HepG2 (cell line): ENCODE results near the gene RAD54L. TPM values are rescaled to one million over a fixed set of nuclear protein-coding genes. Genes with fewer than 3 reads are reported as not detected.

Experiments used
- CREB1 ChIP-seq, 2 experiments: fragments of 450-650 bp in 1 of 2; IDR thresholded peaks; 2 replicates each; pipeline ENCODE4 v1.6.1; 2016 to 2017; ENCODE audit warnings: control low read depth in 1 of 2, mild to moderate bottlenecking in 1 of 2, missing compliant biosample characterization in 1 of 2, missing genetic modification characterization in 1 of 2
- ETV5 ChIP-seq: IDR thresholded peaks from 2 replicates; pipeline ENCODE4 v1.6.1; 2018; ENCODE audit warnings: missing biosample characterization, missing genetic modification reagents, inconsistent platforms, borderline replicate concordance
- HDAC1 ChIP-seq: sonication (generic); formaldehyde crosslinking; IDR thresholded peaks from 2 replicates; pipeline ENCODE4 v1.5.1; 2020; ENCODE audit warnings: mild to moderate bottlenecking, missing genetic modification reagents
- HNRNPL ChIP-seq: fragments of 200-400 bp; formaldehyde crosslinking; IDR thresholded peaks from 2 replicates; pipeline ENCODE4 v1.6.1; 2017; ENCODE audit warnings: mild to moderate bottlenecking, low read depth, low read length
- NR2F2 ChIP-seq: IDR thresholded peaks from 2 replicates; pipeline ENCODE4 v1.6.1; 2012; ENCODE audit warnings: low read depth, inconsistent platforms, borderline replicate concordance
- PRMT3 ChIP-seq: sonication (generic); formaldehyde crosslinking; IDR thresholded peaks from 2 replicates; pipeline ENCODE4 v1.8.1; 2022; ENCODE audit warnings: low read depth, mild to moderate bottlenecking, moderate library complexity, missing genetic modification reagents, borderline replicate concordance
- RBM39 ChIP-seq: fragments of 200-400 bp; formaldehyde crosslinking; IDR thresholded peaks from one replicate; pipeline ENCODE4 v1.6.1; 2018; ENCODE audit warnings: antibody characterized with exemption, mild to moderate bottlenecking, low read depth, low read length; ENCODE audit not compliant: poor library complexity, severe bottlenecking
- RFX1 ChIP-seq: fragments of 450-650 bp; IDR thresholded peaks from 2 replicates; pipeline ENCODE4 v1.6.1; 2017
- SAFB2 ChIP-seq: sonication (generic); formaldehyde crosslinking; IDR thresholded peaks from 2 replicates; pipeline ENCODE4 v1.5.1; 2020; ENCODE audit warnings: missing genetic modification reagents, low read depth, mild to moderate bottlenecking, borderline replicate concordance
- SMAD9 ChIP-seq: sonication (generic); formaldehyde crosslinking; IDR thresholded peaks from 2 replicates; pipeline ENCODE4 v1.5.1; 2020; ENCODE audit warnings: mild to moderate bottlenecking, missing genetic modification reagents
- SYNCRIP ChIP-seq: fragments of 200-400 bp; formaldehyde crosslinking; IDR thresholded peaks from 2 replicates; pipeline ENCODE4 v1.6.1; 2018; ENCODE audit warnings: mild to moderate bottlenecking, low read depth, low read length; ENCODE audit not compliant: insufficient read depth
- WIZ ChIP-seq: sonication (generic); formaldehyde crosslinking; IDR thresholded peaks from 2 replicates; pipeline ENCODE4 v1.5.1; 2020; ENCODE audit warnings: mild to moderate bottlenecking, missing genetic modification reagents
- ZBTB3 ChIP-seq: sonication (generic); formaldehyde crosslinking; IDR thresholded peaks from 2 replicates; pipeline ENCODE4 v1.4.0; 2020; ENCODE audit warnings: low read depth, mild to moderate bottlenecking, moderate library complexity, missing genetic modification reagents, borderline replicate concordance
- ZFP41 ChIP-seq: sonication (generic); formaldehyde crosslinking; IDR thresholded peaks from 2 replicates; pipeline ENCODE4 v1.4.0; 2020; ENCODE audit warnings: mild to moderate bottlenecking, missing genetic modification reagents, borderline replicate concordance
- ZNF30 ChIP-seq: sonication (generic); formaldehyde crosslinking; IDR thresholded peaks from 2 replicates; pipeline ENCODE4 v1.5.0; 2020; ENCODE audit warnings: mild to moderate bottlenecking, missing genetic modification reagents
- ZNF737 ChIP-seq: sonication (generic); formaldehyde crosslinking; IDR thresholded peaks from 2 replicates; pipeline ENCODE4 v1.5.0; 2020; ENCODE audit warnings: missing genetic modification reagents, mild to moderate bottlenecking, borderline replicate concordance
- ZNF773 ChIP-seq: sonication (generic); formaldehyde crosslinking; IDR thresholded peaks from 2 replicates; pipeline ENCODE4 v1.4.0; 2020; ENCODE audit warnings: missing genetic modification reagents, borderline replicate concordance
- ZNF839 ChIP-seq: sonication (generic); formaldehyde crosslinking; IDR thresholded peaks from 2 replicates; pipeline ENCODE4 v1.4.0; 2020; ENCODE audit warnings: missing genetic modification reagents, mild to moderate bottlenecking, borderline replicate concordance
- polyA plus RNA-seq, 8 experiments: library from polyadenylated mRNA; depleted of rRNA in 3 of 8; stranded (reverse) in 7 of 8; unstranded in 1 of 8; fragments of >200 nt; fragmentation: Illumina TruSeq in 4 of 8; extraction: Trizol in 4 of 8; gene quantifications; 2 replicates each; pipeline versions ENCODE4 v1.2.1 to v1.2.3, GENCODE V29; 2011 to 2016; ENCODE audit warnings: low read depth in 4 of 8, missing spikeins in 1 of 8, mixed read lengths in 1 of 8; ENCODE audit not compliant: insufficient read depth in 1 of 8
- total RNA-seq, 5 experiments: library from RNA; depleted of rRNA; stranded (reverse); fragments of >200 nt; fragmentation: Illumina TruSeq; extraction: Trizol; gene quantifications; 2 replicates each; pipeline ENCODE4 v1.2.3, GENCODE V29; 2016; ENCODE audit warnings: low read depth in 1 of 5
- TF ChIP-seq, protein P1 (sequence below): sonication (generic); formaldehyde crosslinking; conservative IDR thresholded peaks from 2 replicates; pipeline ENCODE4 v1.5.0; 2020; ENCODE audit warnings: missing genetic modification reagents
- TF ChIP-seq, protein P2 (sequence below): sonication (generic); IDR thresholded peaks from 2 replicates; pipeline ENCODE4 v1.6.1; 2016; ENCODE audit warnings: low read depth, borderline replicate concordance
- TF ChIP-seq, protein P3 (sequence below): sonication (generic); formaldehyde crosslinking; IDR thresholded peaks from 2 replicates; pipeline ENCODE4 v1.9.0; 2021; ENCODE audit warnings: missing genetic modification reagents, borderline replicate concordance
- TF ChIP-seq, protein P4 (sequence below): sonication (generic); formaldehyde crosslinking; IDR thresholded peaks from 2 replicates; pipeline ENCODE4 v1.4.0; 2020; ENCODE audit warnings: mild to moderate bottlenecking, missing genetic modification reagents

Gene RAD54L
- total and polyA plus RNA-seq, 2 of the 13 experiments (the other 11 are each of a cell fraction or from before 2014, with no cell fraction given): 10.2 to 30.0 TPM

DNA sequence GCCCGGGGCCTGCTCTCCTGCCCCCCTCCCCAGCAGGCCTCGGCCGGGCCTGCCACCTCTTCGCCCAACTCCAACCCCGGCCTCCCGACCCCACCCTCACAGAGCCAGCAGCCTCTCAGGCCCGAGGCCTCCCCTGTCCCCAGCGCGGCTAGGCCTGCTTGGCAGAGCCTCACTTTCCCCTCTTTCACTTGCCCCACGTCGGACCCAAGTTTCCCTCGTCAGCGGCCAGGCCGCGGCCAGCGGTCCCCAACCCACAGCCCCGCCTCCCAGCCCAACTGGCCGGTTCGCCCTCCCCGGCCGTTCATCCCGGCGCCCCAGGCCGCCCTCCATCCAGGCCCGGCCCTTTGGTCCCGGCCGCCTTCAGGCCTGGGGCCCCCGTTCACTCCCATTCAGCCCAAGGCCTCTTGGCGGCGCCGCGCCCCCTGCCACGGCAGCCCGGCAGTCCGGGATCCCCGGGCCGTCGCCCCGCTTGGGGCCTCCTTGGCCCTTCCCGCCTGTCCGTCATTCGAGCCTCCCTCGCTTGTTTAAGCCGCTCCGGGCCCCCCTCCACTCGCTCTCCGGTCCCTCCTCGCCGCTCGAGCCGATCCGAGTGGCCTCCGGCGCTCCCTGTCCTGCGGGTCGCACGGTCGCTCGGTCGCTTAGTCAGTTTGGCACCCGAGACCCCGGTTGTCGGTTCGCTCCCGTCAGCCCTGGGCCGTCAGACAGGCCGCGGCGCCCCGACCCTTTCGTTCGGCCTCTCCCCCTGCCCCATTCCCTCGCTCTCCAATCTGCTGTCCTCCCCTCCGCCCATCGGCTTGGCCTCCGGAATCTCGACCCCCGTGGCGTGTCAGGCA, 54.5 kb downstream of the RAD54L start (continued):
- TF ChIP-seq ZNF30: peak; percentile 49; the same call in 1 of the 2 replicates
- TF ChIP-seq, protein P1, sequence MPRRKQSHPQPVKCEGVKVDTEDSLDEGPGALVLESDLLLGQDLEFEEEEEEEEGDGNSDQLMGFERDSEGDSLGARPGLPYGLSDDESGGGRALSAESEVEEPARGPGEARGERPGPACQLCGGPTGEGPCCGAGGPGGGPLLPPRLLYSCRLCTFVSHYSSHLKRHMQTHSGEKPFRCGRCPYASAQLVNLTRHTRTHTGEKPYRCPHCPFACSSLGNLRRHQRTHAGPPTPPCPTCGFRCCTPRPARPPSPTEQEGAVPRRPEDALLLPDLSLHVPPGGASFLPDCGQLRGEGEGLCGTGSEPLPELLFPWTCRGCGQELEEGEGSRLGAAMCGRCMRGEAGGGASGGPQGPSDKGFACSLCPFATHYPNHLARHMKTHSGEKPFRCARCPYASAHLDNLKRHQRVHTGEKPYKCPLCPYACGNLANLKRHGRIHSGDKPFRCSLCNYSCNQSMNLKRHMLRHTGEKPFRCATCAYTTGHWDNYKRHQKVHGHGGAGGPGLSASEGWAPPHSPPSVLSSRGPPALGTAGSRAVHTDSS (CRISPR knock-in tag): no peak
- TF ChIP-seq PRMT3 (CRISPR knock-in tag): no peak; the same call in 1 of the 2 replicates
- no peak for TF ChIP-seq SAFB2 (CRISPR knock-in tag)
- TF ChIP-seq, protein P2, sequence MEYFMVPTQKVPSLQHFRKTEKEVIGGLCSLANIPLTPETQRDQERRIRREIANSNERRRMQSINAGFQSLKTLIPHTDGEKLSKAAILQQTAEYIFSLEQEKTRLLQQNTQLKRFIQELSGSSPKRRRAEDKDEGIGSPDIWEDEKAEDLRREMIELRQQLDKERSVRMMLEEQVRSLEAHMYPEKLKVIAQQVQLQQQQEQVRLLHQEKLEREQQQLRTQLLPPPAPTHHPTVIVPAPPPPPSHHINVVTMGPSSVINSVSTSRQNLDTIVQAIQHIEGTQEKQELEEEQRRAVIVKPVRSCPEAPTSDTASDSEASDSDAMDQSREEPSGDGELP: no peak
- no peak; the same call in 1 of the 2 replicates for TF ChIP-seq ZFP41 (CRISPR knock-in tag)
- no peak for TF ChIP-seq SYNCRIP
- TF ChIP-seq ZNF773: no peak
- peak; percentile 49 for TF ChIP-seq HDAC1 (CRISPR knock-in tag)
- no peak for TF ChIP-seq RFX1
- peak; percentile 63 for TF ChIP-seq ZBTB3 (CRISPR knock-in tag)
- peak; percentile 10 for TF ChIP-seq RBM39
- peak; percentile 13; the same call in 1 of the 2 replicates for TF ChIP-seq NR2F2
- TF ChIP-seq SMAD9: no peak
- TF ChIP-seq ZNF737 (CRISPR knock-in tag): no peak
- TF ChIP-seq, protein P3, sequence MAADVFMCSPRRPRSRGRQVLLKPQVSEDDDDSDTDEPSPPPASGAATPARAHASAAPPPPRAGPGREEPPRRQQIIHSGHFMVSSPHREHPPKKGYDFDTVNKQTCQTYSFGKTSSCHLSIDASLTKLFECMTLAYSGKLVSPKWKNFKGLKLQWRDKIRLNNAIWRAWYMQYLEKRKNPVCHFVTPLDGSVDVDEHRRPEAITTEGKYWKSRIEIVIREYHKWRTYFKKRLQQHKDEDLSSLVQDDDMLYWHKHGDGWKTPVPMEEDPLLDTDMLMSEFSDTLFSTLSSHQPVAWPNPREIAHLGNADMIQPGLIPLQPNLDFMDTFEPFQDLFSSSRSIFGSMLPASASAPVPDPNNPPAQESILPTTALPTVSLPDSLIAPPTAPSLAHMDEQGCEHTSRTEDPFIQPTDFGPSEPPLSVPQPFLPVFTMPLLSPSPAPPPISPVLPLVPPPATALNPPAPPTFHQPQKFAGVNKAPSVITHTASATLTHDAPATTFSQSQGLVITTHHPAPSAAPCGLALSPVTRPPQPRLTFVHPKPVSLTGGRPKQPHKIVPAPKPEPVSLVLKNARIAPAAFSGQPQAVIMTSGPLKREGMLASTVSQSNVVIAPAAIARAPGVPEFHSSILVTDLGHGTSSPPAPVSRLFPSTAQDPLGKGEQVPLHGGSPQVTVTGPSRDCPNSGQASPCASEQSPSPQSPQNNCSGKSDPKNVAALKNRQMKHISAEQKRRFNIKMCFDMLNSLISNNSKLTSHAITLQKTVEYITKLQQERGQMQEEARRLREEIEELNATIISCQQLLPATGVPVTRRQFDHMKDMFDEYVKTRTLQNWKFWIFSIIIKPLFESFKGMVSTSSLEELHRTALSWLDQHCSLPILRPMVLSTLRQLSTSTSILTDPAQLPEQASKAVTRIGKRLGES (CRISPR knock-in tag): no peak
- TF ChIP-seq ETV5 (CRISPR knock-in tag): no peak
- TF ChIP-seq CREB1 (IDR thresholded peaks at IDR 0.05): no peak
- no peak for TF ChIP-seq CREB1 (CRISPR knock-in tag; IDR thresholded peaks at IDR 0.05)
- TF ChIP-seq HNRNPL: 0 out of 2 replicates have a peak, but pooled peaks have one; percentile 16
- TF ChIP-seq, protein P4, sequence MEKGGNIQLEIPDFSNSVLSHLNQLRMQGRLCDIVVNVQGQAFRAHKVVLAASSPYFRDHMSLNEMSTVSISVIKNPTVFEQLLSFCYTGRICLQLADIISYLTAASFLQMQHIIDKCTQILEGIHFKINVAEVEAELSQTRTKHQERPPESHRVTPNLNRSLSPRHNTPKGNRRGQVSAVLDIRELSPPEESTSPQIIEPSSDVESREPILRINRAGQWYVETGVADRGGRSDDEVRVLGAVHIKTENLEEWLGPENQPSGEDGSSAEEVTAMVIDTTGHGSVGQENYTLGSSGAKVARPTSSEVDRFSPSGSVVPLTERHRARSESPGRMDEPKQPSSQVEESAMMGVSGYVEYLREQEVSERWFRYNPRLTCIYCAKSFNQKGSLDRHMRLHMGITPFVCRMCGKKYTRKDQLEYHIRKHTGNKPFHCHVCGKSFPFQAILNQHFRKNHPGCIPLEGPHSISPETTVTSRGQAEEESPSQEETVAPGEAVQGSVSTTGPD (CRISPR knock-in tag): peak; percentile 74; the same call in 1 of the 2 replicates
- peak; percentile 26; the same call in 1 of the 2 replicates for TF ChIP-seq WIZ (CRISPR knock-in tag)
- no peak for TF ChIP-seq ZNF839 (CRISPR knock-in tag)
